Hematopoietic multipotent progenitor cell treated with erythropoietin and hydrocortisone succinate and interleukin-3 and kit ligand, for 17 days (in vitro differentiated cells): ENCODE data around the gene CDC42BPB.

Experiments
- DNase-seq: peaks from one replicate; pipeline ENCODE4 v3.0.0-alpha.2; 2015; ENCODE audit warnings: low spot score

CDC42BPB gene

DNA sequence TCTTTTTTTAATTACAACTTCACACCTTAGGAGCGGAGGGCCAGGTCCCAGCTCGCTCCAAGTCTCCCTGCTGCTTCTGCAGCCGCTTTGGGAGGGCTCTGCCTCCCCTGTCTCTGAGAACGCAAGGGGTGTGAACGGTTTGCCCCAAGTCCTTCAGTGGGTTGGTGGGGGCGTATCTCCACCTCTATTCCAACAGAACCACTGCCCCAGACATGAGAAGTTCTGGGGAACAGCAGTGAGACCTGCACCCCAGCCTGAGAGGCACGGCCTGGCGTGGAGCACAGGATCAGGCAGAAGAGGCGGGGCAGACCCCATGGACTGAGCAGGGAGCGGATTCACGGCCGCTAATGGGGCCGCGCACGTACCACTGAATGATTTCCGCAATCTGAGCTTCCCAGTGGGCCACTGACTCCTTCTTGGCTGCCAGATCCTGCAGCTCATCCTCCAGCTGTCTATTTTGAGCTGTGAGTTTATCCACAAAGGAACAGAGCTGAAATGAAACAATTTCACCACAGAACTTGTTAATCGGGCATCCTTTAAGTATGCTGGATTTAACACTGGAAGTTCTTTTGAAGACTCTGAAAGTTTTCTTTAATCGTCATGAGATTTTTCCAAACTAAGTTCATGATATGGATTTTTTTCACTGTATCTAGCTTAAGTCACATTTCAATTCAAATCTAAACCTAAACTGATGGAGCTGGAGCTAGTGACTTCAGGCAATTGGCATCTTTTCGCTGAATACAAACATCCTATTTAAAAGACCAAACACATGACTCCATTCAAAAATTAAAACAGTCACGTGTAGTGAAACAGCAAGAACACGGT lies 90.5 kb downstream of the CDC42BPB start:
- no peak for DNase-seq

GRCh38 chr14:102965971-102966655 lies 91.2 kb downstream of the CDC42BPB start:
- no peak for DNase-seq

DNA sequence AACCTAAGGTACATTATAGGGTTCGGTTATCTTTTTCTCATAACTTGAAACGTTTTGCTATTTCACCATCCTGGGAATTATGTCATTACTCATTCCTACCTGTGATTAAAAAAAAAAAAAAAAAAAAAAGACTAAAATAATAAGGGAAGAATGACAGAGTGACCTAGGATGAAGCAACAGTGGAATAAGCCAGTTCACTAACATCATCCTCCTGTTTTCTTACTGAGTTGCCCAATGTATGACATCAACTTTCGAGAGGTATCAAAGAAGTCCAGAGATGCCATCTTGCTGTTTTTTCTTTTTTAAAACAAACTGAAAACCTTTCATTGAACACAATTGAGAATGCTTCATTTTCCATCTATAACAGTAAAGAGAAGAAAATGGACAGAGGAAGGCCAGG lies 92.1 kb downstream of the CDC42BPB start:
- no peak for DNase-seq

- DNase-seq = no peak
Measured at GRCh38 chr14:102964152-102964730, 93.1 kb downstream of the CDC42BPB start.

GRCh38 chr14:102962111-102962627 lies 95.2 kb downstream of the CDC42BPB start:
- DNase-seq = no peak

DNA sequence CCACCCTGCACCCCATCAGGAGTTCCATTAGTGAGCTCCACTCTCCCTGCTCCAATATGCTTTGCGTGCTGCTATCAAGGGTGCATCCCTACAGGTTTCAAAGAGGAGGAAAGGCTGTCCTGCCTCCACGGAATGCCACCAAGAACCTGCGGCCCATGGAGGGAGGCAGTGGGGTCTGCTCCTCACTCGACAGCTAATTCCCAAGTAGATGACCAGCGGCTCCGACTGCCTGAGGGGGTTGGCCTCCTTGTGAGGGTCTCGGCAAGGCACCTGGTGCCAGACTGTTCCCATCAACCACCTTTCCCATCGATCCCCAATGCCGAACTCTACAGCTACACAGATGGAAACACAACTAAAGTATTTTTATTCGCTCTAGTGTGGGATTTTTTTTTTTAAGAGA lies 98.9 kb downstream of the CDC42BPB start:
- no peak for DNase-seq

DNA sequence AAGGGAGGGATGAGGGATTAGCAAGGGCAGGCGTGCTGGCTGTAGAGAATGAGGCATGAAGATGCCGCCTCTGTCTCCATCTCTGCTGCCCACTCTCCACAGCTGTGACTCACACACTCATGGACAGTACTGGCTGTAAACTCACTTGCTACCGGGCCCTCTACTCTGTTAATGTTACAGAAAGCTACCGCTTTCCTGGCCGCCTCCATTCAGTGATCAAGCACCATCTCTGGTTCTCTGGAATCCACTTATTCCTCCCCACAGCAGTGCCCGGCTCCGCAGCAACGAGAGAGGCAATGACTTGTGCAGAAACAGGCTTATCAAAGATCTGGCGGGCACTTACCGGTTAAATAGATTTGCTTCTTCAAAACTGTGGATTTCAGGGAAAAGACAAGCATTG lies 100.1 kb downstream of the CDC42BPB start:
- no peak for DNase-seq

GRCh38 chr14:102955636-102956408 lies 101.5 kb downstream of the CDC42BPB start:
- no peak for DNase-seq

DNA sequence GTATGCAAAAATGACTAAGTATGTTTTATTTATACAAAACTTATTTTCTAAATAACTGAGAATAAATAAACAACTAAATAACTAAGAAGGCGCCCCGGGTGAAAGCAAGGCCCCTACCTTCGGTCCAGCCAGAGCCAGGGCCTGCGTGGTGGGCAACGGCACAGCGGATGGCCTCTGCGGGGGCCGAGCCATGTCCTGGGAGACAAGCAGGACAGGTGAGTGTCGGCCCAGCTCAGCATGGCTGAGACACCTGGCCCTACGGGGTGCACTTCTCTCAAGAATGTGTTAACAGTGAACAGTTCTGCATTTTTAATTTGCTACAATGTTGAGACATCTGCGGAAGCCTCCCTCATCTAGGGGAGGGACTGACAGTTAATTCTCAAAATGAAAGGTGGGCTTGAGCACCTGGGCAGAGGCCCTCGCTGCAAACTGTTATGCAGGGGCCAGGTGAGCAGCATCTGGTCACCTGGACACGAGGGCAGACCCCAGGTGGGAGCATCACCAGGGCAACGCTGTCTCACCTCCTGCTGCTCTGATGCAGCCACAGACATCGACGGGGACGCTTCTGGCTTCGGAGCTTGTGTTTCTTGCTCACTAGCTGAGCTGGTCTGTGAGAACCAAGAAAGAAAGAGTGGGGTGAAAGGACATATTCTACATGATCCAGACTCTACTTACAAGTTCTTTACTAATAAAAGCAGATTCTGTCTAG lies 103.1 kb downstream of the CDC42BPB start:
- no peak for DNase-seq

DNA sequence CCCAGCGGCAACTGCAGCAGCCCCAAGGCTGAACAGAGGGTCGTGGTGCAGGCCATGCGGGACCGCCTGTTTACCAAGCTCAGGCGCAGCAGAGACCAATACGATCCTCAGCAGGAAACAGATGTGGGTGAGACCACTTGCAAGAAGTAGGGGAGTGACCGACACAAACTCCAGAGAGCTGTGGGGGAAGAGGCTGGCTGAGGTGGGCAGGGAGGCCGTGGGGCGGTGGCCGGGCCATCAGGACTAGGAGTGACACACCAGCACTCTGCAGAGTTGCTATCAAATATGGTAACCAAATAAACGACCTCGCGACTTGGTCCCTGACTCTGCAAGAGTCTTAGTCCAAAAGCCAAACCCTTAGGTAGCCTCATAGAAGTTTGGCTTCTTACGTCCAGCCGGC lies 104.2 kb downstream of the CDC42BPB start:
- no peak for DNase-seq

GRCh38 chr14:102952276-102952675 lies 105.1 kb downstream of the CDC42BPB start:
- no peak for DNase-seq

DNA sequence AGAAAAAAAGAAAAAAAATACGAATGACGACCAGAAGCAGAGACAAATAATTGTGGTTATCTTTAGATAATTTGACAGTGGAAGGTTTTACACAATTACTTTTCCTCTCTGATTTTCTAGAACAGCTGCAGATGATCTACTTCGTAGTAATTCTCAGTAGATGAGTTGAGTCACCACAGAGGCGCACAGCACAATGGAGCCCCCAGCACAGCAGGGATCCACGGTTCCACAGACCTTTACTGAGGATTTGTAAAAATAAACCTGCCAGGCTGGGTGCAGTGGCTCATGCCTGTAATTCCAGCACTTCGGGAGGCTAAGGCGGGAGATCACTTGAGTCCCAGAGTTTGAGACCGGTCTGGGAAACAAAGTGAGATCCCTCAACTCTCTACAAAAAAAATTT lies 105.5 kb downstream of the CDC42BPB start:
- DNase-seq = no peak

DNA sequence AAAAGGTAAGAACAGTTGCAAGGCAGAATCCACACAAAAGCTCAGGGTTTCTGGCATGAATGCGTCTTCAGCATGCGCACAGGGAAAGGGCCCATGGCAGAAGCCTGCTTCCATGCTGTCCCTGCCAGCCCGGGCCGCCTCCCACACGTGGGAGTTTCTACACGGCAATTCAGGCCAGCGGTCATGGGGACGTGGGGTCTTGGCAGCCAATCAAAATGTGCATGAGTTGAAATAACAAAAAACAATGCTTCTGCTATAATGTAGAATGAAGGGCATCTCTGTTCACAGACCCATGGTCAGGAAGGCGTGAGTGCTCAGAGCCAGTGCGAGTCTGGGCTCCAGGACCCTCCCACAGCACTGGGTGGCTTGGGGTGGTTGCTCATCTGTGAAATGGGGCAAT lies 106.3 kb downstream of the CDC42BPB start:
- DNase-seq = no peak

GRCh38 chr14:102949801-102950451 lies 107.4 kb downstream of the CDC42BPB start:
- DNase-seq = no peak

GRCh38 chr14:102949062-102949800 lies 108.1 kb downstream of the CDC42BPB start:
- DNase-seq = no peak

DNA sequence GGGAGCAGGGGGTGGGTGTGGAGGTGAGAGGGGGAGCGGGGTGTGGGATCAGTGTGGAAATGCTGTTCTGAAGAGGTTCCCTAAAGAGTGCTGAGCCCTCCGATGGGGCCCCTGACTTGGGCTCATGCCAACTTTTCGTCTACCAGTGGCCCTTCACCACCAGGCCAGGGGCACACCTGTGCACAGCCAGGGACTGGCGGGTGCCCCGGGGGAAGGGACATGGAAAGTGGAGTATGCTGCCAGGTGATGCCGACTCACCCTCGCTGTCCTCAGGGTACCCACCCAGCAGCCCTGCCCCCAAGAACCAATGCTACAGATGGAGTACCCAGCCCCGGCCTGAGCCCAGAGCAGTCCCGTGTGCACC lies 108.7 kb downstream of the CDC42BPB start:
- no peak for DNase-seq

DNA sequence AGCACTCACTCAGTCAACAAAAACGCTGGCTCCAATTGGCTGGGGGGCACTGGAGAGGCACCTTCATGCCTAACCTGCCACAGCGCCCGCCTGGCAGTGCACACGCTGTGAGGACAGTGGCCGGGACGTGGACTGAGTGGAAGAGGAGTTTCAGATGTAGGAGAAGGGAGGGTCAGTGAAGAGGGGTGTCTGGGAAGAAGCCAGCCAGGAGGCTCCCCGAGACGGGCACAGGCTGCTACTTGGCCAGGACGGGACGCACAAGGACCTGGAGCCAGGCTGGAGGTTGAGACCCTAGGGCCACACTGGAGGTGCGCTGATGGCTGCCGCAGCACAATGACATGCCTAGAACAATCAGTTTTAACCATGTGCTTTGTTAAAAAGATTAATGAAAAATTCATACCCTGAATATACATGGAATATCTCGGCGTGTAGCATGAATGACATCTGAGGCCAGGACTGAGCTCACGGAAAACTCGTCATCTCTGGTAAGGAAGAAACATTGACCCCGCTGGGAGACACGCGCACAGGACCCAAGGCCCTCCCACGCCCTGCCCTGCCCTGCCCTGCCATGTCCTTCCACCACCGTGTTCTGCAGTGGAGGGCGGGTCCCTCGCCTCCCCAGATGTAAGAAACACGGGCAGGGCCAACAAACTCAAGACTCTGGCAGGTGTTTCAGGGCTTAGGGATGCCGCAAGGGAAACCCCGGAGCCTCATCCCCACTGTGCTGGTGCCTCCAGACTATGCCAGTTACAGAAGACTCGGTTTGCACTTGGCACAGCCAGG lies 109.8 kb downstream of the CDC42BPB start:
- DNase-seq = no peak

- no peak for DNase-seq
Measured at GRCh38 chr14:102945346-102946130, 111.8 kb downstream of the CDC42BPB start.
